Astrocyte (in vitro differentiated cells and primary cell): ENCODE measurements around the gene UBR3.

ENCODE experiments used
- CTCF ChIP-seq: IDR thresholded peaks from 2 replicates; pipeline ENCODE4 v1.5.1; 2011; ENCODE audit warnings: low read depth, mild to moderate bottlenecking, inconsistent platforms, low read length, moderate library complexity; ENCODE audit not compliant: insufficient read depth
- EZH2 ChIP-seq: IDR thresholded peaks from 2 replicates; pipeline ENCODE4 v1.6.1; 2012; ENCODE audit warnings: mild to moderate bottlenecking, low read length, inconsistent platforms; ENCODE audit not compliant: insufficient read depth

GRCh38 chr2:169892951-169893350 lies 65.7 kb downstream of the UBR3 start:
- TF ChIP-seq CTCF (no peak), EZH2 (no peak)
